ENCODE data around the gene TSR3.

GRCh38 chr16:1347962-1348361 is 3.7 kb downstream of the TSR3 start:
- no peak for TF ChIP-seq CTCF (IDR thresholded peaks at IDR 0.05; ENCODE audit: low read length)
- TF ChIP-seq EZH2 (optimal IDR thresholded peaks at IDR 0.05; ENCODE audit: low read depth, low read length), result no peak
- TF ChIP-seq EZH2phosphoT487 (IDR thresholded peaks at IDR 0.05; ENCODE audit: low read length), result no peak
